ENCODE data around the gene PARVG. TPM values are rescaled to one million over a fixed set of nuclear protein-coding genes. Genes with fewer than 3 reads are reported as not detected.

The PARVG gene
- total and polyA plus RNA-seq, 2 of the 13 experiments (the other 11 are each of a cell fraction or from before 2014, with no cell fraction given) = not detected

DNA sequence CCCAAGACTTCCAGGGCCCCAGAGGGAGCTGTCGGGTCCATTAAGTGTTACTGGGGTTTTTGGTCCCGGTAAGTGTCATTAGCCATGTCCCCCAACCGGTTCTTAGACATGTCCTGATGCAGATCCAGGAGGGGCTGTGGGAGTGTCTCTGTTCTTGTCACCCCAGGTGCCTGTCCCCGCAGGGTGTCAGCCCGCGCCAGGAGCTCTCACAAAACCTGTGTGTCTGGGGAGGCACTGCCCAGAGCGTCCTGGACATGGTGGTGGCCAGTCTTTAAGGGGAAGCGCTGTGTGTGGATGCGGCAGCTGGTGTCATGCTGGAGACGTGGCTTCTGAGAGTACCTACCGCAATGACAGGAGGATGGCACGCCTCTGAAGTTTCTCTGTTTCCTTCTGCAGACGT is 12.5 kb upstream of the PARVG start (continued):
- no peak for TF ChIP-seq ZNF646 (CRISPR knock-in tag; IDR thresholded peaks at IDR 0.05)
- TF ChIP-seq, protein P1, sequence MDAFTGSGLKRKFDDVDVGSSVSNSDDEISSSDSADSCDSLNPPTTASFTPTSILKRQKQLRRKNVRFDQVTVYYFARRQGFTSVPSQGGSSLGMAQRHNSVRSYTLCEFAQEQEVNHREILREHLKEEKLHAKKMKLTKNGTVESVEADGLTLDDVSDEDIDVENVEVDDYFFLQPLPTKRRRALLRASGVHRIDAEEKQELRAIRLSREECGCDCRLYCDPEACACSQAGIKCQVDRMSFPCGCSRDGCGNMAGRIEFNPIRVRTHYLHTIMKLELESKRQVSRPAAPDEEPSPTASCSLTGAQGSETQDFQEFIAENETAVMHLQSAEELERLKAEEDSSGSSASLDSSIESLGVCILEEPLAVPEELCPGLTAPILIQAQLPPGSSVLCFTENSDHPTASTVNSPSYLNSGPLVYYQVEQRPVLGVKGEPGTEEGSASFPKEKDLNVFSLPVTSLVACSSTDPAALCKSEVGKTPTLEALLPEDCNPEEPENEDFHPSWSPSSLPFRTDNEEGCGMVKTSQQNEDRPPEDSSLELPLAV (CRISPR knock-in tag; conservative IDR thresholded peaks at IDR 0.05; ENCODE audit: low read depth) = no peak
- TF ChIP-seq, protein P2, sequence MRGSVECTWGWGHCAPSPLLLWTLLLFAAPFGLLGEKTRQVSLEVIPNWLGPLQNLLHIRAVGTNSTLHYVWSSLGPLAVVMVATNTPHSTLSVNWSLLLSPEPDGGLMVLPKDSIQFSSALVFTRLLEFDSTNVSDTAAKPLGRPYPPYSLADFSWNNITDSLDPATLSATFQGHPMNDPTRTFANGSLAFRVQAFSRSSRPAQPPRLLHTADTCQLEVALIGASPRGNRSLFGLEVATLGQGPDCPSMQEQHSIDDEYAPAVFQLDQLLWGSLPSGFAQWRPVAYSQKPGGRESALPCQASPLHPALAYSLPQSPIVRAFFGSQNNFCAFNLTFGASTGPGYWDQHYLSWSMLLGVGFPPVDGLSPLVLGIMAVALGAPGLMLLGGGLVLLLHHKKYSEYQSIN (CRISPR knock-in tag; IDR thresholded peaks at IDR 0.05; ENCODE audit: borderline replicate concordance) = no peak
